ENCODE data around the gene CA10.

The CA10 gene

GRCh38 chr17:52041123-52041617, 117.3 kb downstream of the CA10 start:
- no peak for DNase-seq

- DNase-seq = no peak
These were observed 122.1 kb downstream of the CA10 start for GRCh38 chr17:52036416-52036815.

- no peak for DNase-seq
These were observed 123.1 kb downstream of the CA10 start for GRCh38 chr17:52035336-52035915.

GRCh38 chr17:52032454-52032853, 126.1 kb downstream of the CA10 start:
- no peak for DNase-seq

- no peak for DNase-seq
These were observed 128.5 kb downstream of the CA10 start for GRCh38 chr17:52030052-52030451.

GRCh38 chr17:52027620-52028295, 130.8 kb downstream of the CA10 start:
- no peak for DNase-seq

- no peak for DNase-seq
These were observed 131.4 kb downstream of the CA10 start for GRCh38 chr17:52027081-52027480.

GRCh38 chr17:52026075-52026474, 132.4 kb downstream of the CA10 start:
- DNase-seq = no peak

GRCh38 chr17:52025236-52025635, 133.3 kb downstream of the CA10 start:
- DNase-seq = no peak

- DNase-seq = no peak
These were observed 134.1 kb downstream of the CA10 start for GRCh38 chr17:52024300-52024870.

- no peak for DNase-seq
These were observed 147.4 kb downstream of the CA10 start for GRCh38 chr17:52011064-52011463.

- DNase-seq = no peak
These were observed 158.9 kb downstream of the CA10 start for GRCh38 chr17:51999654-52000053.

- DNase-seq = no peak
These were observed 160.8 kb downstream of the CA10 start for GRCh38 chr17:51997723-51998122.

GRCh38 chr17:51995797-51996403, 162.6 kb downstream of the CA10 start:
- DNase-seq = no peak

- no peak for DNase-seq
These were observed 165.6 kb downstream of the CA10 start for GRCh38 chr17:51992864-51993416.

GRCh38 chr17:51971121-51971520, 187.4 kb downstream of the CA10 start:
- no peak for DNase-seq

- no peak for DNase-seq
These were observed 196.8 kb downstream of the CA10 start for GRCh38 chr17:51961689-51962088.

- no peak for DNase-seq
These were observed 200.7 kb downstream of the CA10 start for GRCh38 chr17:51957786-51958185.

- no peak for DNase-seq
These were observed 203.3 kb downstream of the CA10 start for GRCh38 chr17:51955245-51955644.

- no peak for DNase-seq
These were observed 204.2 kb downstream of the CA10 start for GRCh38 chr17:51954232-51954765.

- DNase-seq = no peak
These were observed 206.8 kb downstream of the CA10 start for GRCh38 chr17:51951741-51952140.

GRCh38 chr17:51948128-51948527, 210.4 kb downstream of the CA10 start:
- DNase-seq = no peak

- DNase-seq = no peak
These were observed 211.3 kb downstream of the CA10 start for GRCh38 chr17:51947160-51947735.
